ENCODE data around the gene PRMT7. TPM values are rescaled to one million over a fixed set of nuclear protein-coding genes. Genes with fewer than 3 reads are reported as not detected.

The PRMT7 gene
- total RNA-seq, 3 donors from 2014 or later = 38.4 to 53.4 (median 41.0) TPM

GRCh38 chr16:68383858-68384257 lies 73.0 kb downstream of the PRMT7 start:
- TF ChIP-seq POLR2AphosphoS5 (IDR thresholded peaks at IDR 0.05) (no peak), POLR2A (IDR thresholded peaks at IDR 0.05) (no peak), CTCF (IDR thresholded peaks at IDR 0.05) (no peak)
- H3K27me3 ChIP-seq = no peaks in the 10 kb centered on the region
- H3K9me3 ChIP-seq = no peaks in the 10 kb centered on the region
- no peaks in the 10 kb centered on the region for H3K36me3 ChIP-seq
- no peak overlapping the region for H3K27ac ChIP-seq
- H3K4me3 ChIP-seq = no peak overlapping the region
- H3K4me1 ChIP-seq = no peaks in the 10 kb centered on the region
- no peak for DNase-seq (ENCODE audit: low spot score in 2 of 2)
- intact Hi-C loops (cut with DNase I; ENCODE audit: low total_unique reads) = no loop called here

- intact Hi-C loops (cut with DNase I; ENCODE audit: low total_unique reads) = no loop called here
- no peak for DNase-seq (ENCODE audit: low spot score in 2 of 2)
- H3K27ac ChIP-seq = no peak overlapping the region
- no peaks in the 10 kb centered on the region for H3K4me1 ChIP-seq
- H3K36me3 ChIP-seq = no peaks in the 10 kb centered on the region
- no peaks in the 10 kb centered on the region for H3K27me3 ChIP-seq
- TF ChIP-seq POLR2AphosphoS5 (IDR thresholded peaks at IDR 0.05) = no peak
- TF ChIP-seq POLR2A (IDR thresholded peaks at IDR 0.05) = no peak
- no peak for TF ChIP-seq CTCF (IDR thresholded peaks at IDR 0.05)
- H3K9me3 ChIP-seq = no peaks in the 10 kb centered on the region
- H3K4me3 ChIP-seq = no peak overlapping the region
Observed at GRCh38 chr16:68384288-68385161, 73.7 kb downstream of the PRMT7 start.

GRCh38 chr16:68385371-68385770 lies 74.6 kb downstream of the PRMT7 start:
- no peak overlapping the region for H3K27ac ChIP-seq
- intact Hi-C loops (cut with DNase I; ENCODE audit: low total_unique reads) = no loop called here
- no peaks in the 10 kb centered on the region for H3K9me3 ChIP-seq
- TF ChIP-seq POLR2A (IDR thresholded peaks at IDR 0.05) = no peak
- no peak for TF ChIP-seq POLR2AphosphoS5 (IDR thresholded peaks at IDR 0.05)
- no peak for TF ChIP-seq CTCF (IDR thresholded peaks at IDR 0.05)
- no peak overlapping the region for H3K4me3 ChIP-seq
- DNase-seq (ENCODE audit: low spot score in 2 of 2) = no peak
- no peaks in the 10 kb centered on the region for H3K27me3 ChIP-seq
- H3K4me1 ChIP-seq = no peaks in the 10 kb centered on the region
- no peaks in the 10 kb centered on the region for H3K36me3 ChIP-seq

- Histone ChIP-seq H3K27ac (no peak overlapping the region), H3K4me3 (no peak overlapping the region)
- TF ChIP-seq POLR2A (IDR thresholded peaks at IDR 0.05) = no peak
- TF ChIP-seq POLR2AphosphoS5 (IDR thresholded peaks at IDR 0.05) = no peak
- TF ChIP-seq CTCF (IDR thresholded peaks at IDR 0.05) = no peak
Observed at GRCh38 chr16:68386628-68387027, 75.8 kb downstream of the PRMT7 start.

GRCh38 chr16:68387301-68387700 lies 76.5 kb downstream of the PRMT7 start:
- no peak for TF ChIP-seq POLR2A (IDR thresholded peaks at IDR 0.05)
- no peak for TF ChIP-seq POLR2AphosphoS5 (IDR thresholded peaks at IDR 0.05)
- no peak for TF ChIP-seq CTCF (IDR thresholded peaks at IDR 0.05)
- Histone ChIP-seq H3K27me3 (no peaks in the 10 kb centered on the region), H3K27ac (no peak overlapping the region), H3K4me1 (no peaks in the 10 kb centered on the region), H3K36me3 (no peaks in the 10 kb centered on the region), H3K4me3 (no peak overlapping the region), H3K9me3 (no peaks in the 10 kb centered on the region)
- DNase-seq (ENCODE audit: low spot score in 2 of 2) = no peak
- intact Hi-C loops (cut with DNase I; ENCODE audit: low total_unique reads) = no loop called here

More at GRCh38 chr16:68386628-68387027, 75.8 kb downstream of the PRMT7 start:
- intact Hi-C loops (cut with DNase I; ENCODE audit: low total_unique reads) = no loop called here
- H3K27me3 ChIP-seq = no peaks in the 10 kb centered on the region
- no peak for DNase-seq (ENCODE audit: low spot score in 2 of 2)
- H3K36me3 ChIP-seq = no peaks in the 10 kb centered on the region
- no peaks in the 10 kb centered on the region for H3K9me3 ChIP-seq
- no peaks in the 10 kb centered on the region for H3K4me1 ChIP-seq
